Naive thymus-derived CD4-positive, alpha-beta T cell (primary cell): Measurements from ENCODE around the gene BRD9. TPM values are rescaled to one million over a fixed set of nuclear protein-coding genes. Genes with fewer than 3 reads are reported as not detected.

Experiments used
- polyA plus RNA-seq, 2 donors: library from polyadenylated mRNA; unstranded; fragments of 300-500 nt; fragmentation: Illumina TruSeq; gene quantifications; one replicate each; pipeline ENCODE4 v1.2.3, GENCODE V29; 2021
- total RNA-seq, 6 experiments: library from RNA in 5 of 6; stranded (reverse) in 5 of 6; gene quantifications; 1 replicate in 5 of 6; 2 replicates in 1 of 6; pipeline ENCODE4 v1.2.3 and lab custom pipeline; 2021 to 2026

The BRD9 gene
- total and polyA plus RNA-seq, 7 experiments from 2014 or later, result 10.6 to 93.2 (median 81.2) TPM

Other genes with a start within 250 kb of the BRD9 start
- gene TPPP, start 199.4 kb downstream of the BRD9 start, total RNA-seq, result 1 to 10 TPM in 1 of 5 experiments, under 1 TPM in 4; 0.02 to 3.4 (median 0.14) TPM
- under 1 TPM; 0.08 to 0.31 TPM for gene TPPP, start 199.4 kb downstream of the BRD9 start, polyA plus RNA-seq
- 1 to 10 TPM in 3 of 5 experiments, under 1 TPM in 1, not detected in 1; 0.81 to 5.5 (median 1.4) TPM for gene ZDHHC11B, start 108.1 kb downstream of the BRD9 start, total RNA-seq
- gene ZDHHC11B, start 108.1 kb downstream of the BRD9 start, polyA plus RNA-seq, result under 1 TPM in 1 of 2 donors, not detected in 1; 0.13 TPM
- 10 to 100 TPM in 2 of 5 experiments, 1 to 10 TPM in 3; 7.1 to 22.1 (median 9.6) TPM for gene ZDHHC11, start 41.8 kb downstream of the BRD9 start, total RNA-seq
- gene ZDHHC11, start 41.8 kb downstream of the BRD9 start, polyA plus RNA-seq, result under 1 TPM in 1 of 2 donors, not detected in 1; 0.20 TPM
- 10 to 100 TPM in 1 of 5 experiments, under 1 TPM in 3, not detected in 1; 0.39 to 23.5 (median 0.57) TPM for gene TRIP13, start 83 bp upstream of the BRD9 start, total RNA-seq
- gene TRIP13, start 83 bp upstream of the BRD9 start, polyA plus RNA-seq, result under 1 TPM; 0.52 to 0.63 TPM
- 1 to 10 TPM in 1 of 5 experiments, not detected in 4; 4.8 TPM for gene NKD2, start 116.0 kb upstream of the BRD9 start, total RNA-seq
- gene NKD2, start 116.0 kb upstream of the BRD9 start, polyA plus RNA-seq, result not detected
- 100 to 1,000 TPM in 1 of 5 experiments, 10 to 100 TPM in 4; 45.3 to 101 (median 64.5) TPM for gene SLC12A7, start 219.3 kb upstream of the BRD9 start, total RNA-seq
- gene SLC12A7, start 219.3 kb upstream of the BRD9 start, polyA plus RNA-seq, result 10 to 100 TPM in 1 of 2 donors, 1 to 10 TPM in 1; 6.4 to 30.5 TPM